Measurements from ENCODE around the gene EHD1. TPM values are rescaled to one million over a fixed set of nuclear protein-coding genes. Genes with fewer than 3 reads are reported as not detected.

The EHD1 gene
- total and polyA plus RNA-seq, 2 experiments from 2014 or later = 70.0 to 119 TPM

GRCh38 chr11:64834031-64834722, 44.2 kb downstream of the EHD1 start:
- H3K9me3 ChIP-seq (ENCODE audit: low read depth) = no peaks in the 10 kb centered on the region
- DNase-seq (ENCODE audit: low read depth in 1 of 2, low spot score in 1 of 2) = no peak
- TF ChIP-seq CTCF (IDR thresholded peaks at IDR 0.05; ENCODE audit: low read depth, low read length) = no peak
- no peaks in the 10 kb centered on the region for H3K36me3 ChIP-seq
- no peak overlapping the region for H3K27ac ChIP-seq
- H3K4me3 ChIP-seq = no peak overlapping the region
- no peaks in the 10 kb centered on the region for H3K4me1 ChIP-seq (ENCODE audit: low read depth)
- H3K27me3 ChIP-seq = no peaks in the 10 kb centered on the region

GRCh38 chr11:64833509-64833908, 44.9 kb downstream of the EHD1 start:
- no peak for TF ChIP-seq CTCF (IDR thresholded peaks at IDR 0.05; ENCODE audit: low read depth, low read length)
- H3K36me3 ChIP-seq = no peaks in the 10 kb centered on the region
- no peaks in the 10 kb centered on the region for H3K27me3 ChIP-seq
- no peak for DNase-seq (ENCODE audit: low read depth in 1 of 2, low spot score in 1 of 2)
- no peak overlapping the region for H3K4me3 ChIP-seq
- H3K4me1 ChIP-seq (ENCODE audit: low read depth) = no peaks in the 10 kb centered on the region
- H3K9me3 ChIP-seq (ENCODE audit: low read depth) = no peaks in the 10 kb centered on the region
- H3K27ac ChIP-seq = no peak overlapping the region

GRCh38 chr11:64833198-64833502, 45.3 kb downstream of the EHD1 start:
- no peak overlapping the region for H3K27ac ChIP-seq
- TF ChIP-seq CTCF (IDR thresholded peaks at IDR 0.05; ENCODE audit: low read depth, low read length) = no peak
- no peaks in the 10 kb centered on the region for H3K27me3 ChIP-seq

GRCh38 chr11:64832467-64833197, 45.8 kb downstream of the EHD1 start:
- no peak for TF ChIP-seq CTCF (IDR thresholded peaks at IDR 0.05; ENCODE audit: low read depth, low read length)
- no peak overlapping the region for H3K27ac ChIP-seq
- H3K9me3 ChIP-seq (ENCODE audit: low read depth) = no peaks in the 10 kb centered on the region
- no peak overlapping the region for H3K4me3 ChIP-seq
- H3K36me3 ChIP-seq = no peaks in the 10 kb centered on the region
- H3K27me3 ChIP-seq = no peaks in the 10 kb centered on the region
- no peaks in the 10 kb centered on the region for H3K4me1 ChIP-seq (ENCODE audit: low read depth)
- DNase-seq (ENCODE audit: low read depth in 1 of 2, low spot score in 1 of 2) = no peak

More at GRCh38 chr11:64833198-64833502, 45.3 kb downstream of the EHD1 start:
- Histone ChIP-seq H3K4me1 (ENCODE audit: low read depth) (no peaks in the 10 kb centered on the region), H3K36me3 (no peaks in the 10 kb centered on the region), H3K4me3 (no peak overlapping the region), H3K9me3 (ENCODE audit: low read depth) (no peaks in the 10 kb centered on the region)
- no peak for DNase-seq (ENCODE audit: low read depth in 1 of 2, low spot score in 1 of 2)

- Histone ChIP-seq H3K27ac (no peak overlapping the region), H3K4me3 (no peak overlapping the region), H3K9me3 (ENCODE audit: low read depth) (no peaks in the 10 kb centered on the region), H3K36me3 (no peaks in the 10 kb centered on the region), H3K27me3 (no peaks in the 10 kb centered on the region), H3K4me1 (ENCODE audit: low read depth) (no peaks in the 10 kb centered on the region)
- no peak for TF ChIP-seq CTCF (IDR thresholded peaks at IDR 0.05; ENCODE audit: low read depth, low read length)
- DNase-seq (ENCODE audit: low read depth in 1 of 2, low spot score in 1 of 2) = no peak
Observed at GRCh38 chr11:64831411-64831891, 47.0 kb downstream of the EHD1 start.
